ENCODE data around the gene FCHSD2. TPM values are rescaled to one million over a fixed set of nuclear protein-coding genes. Genes with fewer than 3 reads are reported as not detected.
A peak's percentile ranks its signal among the peaks of the same experiment; 100 is the strongest.
"Not testable (repeated sequence)": the region's sequence is repeated elsewhere in the genome, so short reads cannot be mapped to it uniquely, and the experiment has no call there.

FCHSD2 gene
- total RNA-seq, 4 donors from 2014 or later: 6.7 to 95.7 (median 10.2) TPM

DNA sequence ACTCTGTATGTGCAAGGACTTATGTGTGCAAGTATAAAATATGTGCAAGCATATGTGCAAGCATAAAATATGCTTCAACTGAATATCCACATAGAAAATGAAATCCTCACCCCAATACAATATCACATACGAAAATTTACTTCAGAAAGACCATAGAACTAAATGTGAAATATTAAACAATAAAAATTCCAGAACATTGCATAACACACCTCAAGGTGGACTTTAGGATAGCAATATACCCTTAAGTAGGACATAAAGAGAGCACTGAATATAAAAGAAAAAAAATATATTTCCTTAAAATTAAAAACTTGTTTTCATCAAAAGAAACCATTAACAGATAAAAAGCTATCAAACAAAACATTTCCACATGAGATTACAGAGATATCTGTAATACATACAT lies 67.8 kb downstream of the FCHSD2 start:
- Histone ChIP-seq H3K4me3 (no peak overlapping the region), H3K4me1 (peaks cover 0 to 13% (median 2%) of the 10 kb centered on the region in 4 donors), H3K9me3 (no peaks in the 10 kb centered on the region), H3K27me3 (no peaks in the 10 kb centered on the region), H3K36me3 (no peaks in the 10 kb centered on the region), H3K27ac (no peak overlapping the region)
- TF ChIP-seq, protein P1, sequence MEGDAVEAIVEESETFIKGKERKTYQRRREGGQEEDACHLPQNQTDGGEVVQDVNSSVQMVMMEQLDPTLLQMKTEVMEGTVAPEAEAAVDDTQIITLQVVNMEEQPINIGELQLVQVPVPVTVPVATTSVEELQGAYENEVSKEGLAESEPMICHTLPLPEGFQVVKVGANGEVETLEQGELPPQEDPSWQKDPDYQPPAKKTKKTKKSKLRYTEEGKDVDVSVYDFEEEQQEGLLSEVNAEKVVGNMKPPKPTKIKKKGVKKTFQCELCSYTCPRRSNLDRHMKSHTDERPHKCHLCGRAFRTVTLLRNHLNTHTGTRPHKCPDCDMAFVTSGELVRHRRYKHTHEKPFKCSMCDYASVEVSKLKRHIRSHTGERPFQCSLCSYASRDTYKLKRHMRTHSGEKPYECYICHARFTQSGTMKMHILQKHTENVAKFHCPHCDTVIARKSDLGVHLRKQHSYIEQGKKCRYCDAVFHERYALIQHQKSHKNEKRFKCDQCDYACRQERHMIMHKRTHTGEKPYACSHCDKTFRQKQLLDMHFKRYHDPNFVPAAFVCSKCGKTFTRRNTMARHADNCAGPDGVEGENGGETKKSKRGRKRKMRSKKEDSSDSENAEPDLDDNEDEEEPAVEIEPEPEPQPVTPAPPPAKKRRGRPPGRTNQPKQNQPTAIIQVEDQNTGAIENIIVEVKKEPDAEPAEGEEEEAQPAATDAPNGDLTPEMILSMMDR (IDR thresholded peaks at IDR 0.05): no peak
- no peak for TF ChIP-seq POLR2A (IDR thresholded peaks at IDR 0.05)
- DNase-seq: no peak

DNA sequence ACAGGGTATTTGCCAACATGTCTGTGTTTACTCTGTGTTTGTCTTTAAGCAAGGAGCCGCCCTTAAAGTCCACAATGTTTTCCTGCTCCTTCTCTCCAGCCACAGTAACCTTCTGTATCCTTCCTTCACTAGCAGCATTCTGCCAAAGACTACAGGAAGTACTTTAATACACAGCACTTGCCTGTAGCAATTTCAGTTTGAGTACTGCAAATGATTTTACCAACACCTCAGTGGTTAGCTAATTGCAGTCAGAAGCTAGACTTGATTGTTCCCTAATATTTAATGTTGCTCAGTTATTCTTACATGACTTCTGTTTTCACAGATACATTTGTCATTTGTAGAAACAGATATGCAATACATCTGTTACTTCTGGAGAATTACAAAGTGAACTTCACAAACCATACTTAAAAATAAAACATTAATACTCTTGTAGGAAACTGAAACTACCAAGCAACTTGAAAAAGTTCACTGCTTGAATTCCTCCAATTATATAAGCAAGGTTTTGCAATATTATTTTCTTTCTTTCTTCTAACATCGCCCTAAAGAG lies 69.1 kb downstream of the FCHSD2 start:
- Histone ChIP-seq H3K36me3 (no peaks in the 10 kb centered on the region), H3K27me3 (no peaks in the 10 kb centered on the region), H3K9me3 (no peaks in the 10 kb centered on the region), H3K27ac (peak overlapping the region; percentile 11 to 20 (median 16)), H3K4me1 (peaks cover 0 to 13% (median 2%) of the 10 kb centered on the region in 4 donors), H3K4me3 (peak overlapping the region in 1 of 4 donors; percentile 9)
- TF ChIP-seq, protein P1 (IDR thresholded peaks at IDR 0.05): no peak
- no peak for TF ChIP-seq POLR2A (IDR thresholded peaks at IDR 0.05)
- no peak for DNase-seq

DNA sequence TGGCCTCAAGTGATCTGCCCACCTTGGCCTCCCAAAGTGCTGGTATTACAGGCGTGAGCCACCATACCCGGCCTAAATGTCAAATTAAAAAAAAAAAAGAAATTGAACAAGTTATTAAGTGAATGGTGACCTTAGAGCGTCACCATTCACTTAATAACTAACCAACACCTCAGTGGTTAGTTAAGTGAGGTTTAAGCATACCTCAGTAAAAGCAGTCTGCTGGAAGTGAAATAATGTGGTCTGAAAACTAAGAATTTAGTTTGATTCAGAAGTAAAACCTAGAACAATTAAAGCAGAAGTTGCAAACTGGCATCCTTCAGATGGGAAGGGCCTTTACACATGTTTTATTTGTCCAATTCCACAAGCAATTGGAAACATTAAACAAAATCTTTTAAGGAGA lies 71.5 kb downstream of the FCHSD2 start:
- Histone ChIP-seq H3K27me3 (no peaks in the 10 kb centered on the region), H3K9me3 (no peaks in the 10 kb centered on the region), H3K36me3 (no peaks in the 10 kb centered on the region), H3K27ac (no peak overlapping the region), H3K4me1 (peaks cover 0 to 13% (median 2%) of the 10 kb centered on the region in 4 donors), H3K4me3 (no peak overlapping the region)
- no peak for DNase-seq
- TF ChIP-seq POLR2A (IDR thresholded peaks at IDR 0.05): no peak
- TF ChIP-seq, protein P1 (IDR thresholded peaks at IDR 0.05): no peak

- H3K4me3 ChIP-seq, H3K36me3 ChIP-seq, H3K9me3 ChIP-seq, H3K4me1 ChIP-seq, H3K27ac ChIP-seq, DNase-seq, H3K27me3 ChIP-seq: not testable (repeated sequence)
Measured at GRCh38 chr11:73061857-73062424, 80.2 kb downstream of the FCHSD2 start.

DNA sequence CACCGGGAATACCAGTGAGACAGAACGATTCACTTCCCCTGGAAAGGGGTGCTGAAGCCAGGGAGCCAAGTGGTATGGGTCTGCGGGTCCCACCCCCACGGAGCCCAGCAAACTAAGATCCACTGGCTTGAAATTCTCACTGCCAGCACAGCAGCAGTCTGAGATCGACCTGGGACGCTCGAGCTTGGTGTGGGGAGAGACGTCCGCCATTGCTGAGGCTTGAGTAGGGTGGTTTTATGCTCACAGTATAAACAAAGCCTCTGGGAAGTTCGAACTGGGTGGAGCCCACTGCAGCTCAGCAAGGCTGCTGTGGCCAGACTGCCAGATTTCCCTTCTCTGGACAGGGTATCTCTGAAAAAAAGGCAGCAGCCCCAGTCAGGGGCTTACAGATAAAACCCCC lies 80.7 kb downstream of the FCHSD2 start:
- H3K9me3 ChIP-seq, DNase-seq, H3K27me3 ChIP-seq, H3K27ac ChIP-seq, H3K4me1 ChIP-seq, H3K36me3 ChIP-seq, H3K4me3 ChIP-seq: not testable (repeated sequence)

DNA sequence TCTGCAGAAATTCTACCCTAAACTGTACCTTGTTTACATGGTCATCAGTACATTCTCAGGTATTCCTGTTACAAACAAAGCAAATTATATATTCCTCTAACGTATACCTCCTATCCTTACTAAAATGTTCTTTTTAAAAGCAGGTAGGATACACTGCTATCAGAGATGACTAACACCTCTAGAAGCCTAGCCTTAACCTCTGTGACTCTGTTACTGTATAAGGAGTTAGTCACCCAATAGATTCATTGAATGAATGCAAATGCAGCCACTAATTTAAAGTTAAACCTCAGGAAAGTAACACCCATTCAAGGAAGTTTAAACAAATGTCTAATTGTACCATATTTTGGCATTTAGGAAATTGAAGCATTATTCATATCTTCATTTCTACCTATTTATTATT lies 82.2 kb downstream of the FCHSD2 start:
- Histone ChIP-seq H3K4me1 (peaks cover 0 to under 1% (median 0%) of the 10 kb centered on the region in 4 donors), H3K27ac (no peak overlapping the region), H3K27me3 (no peaks in the 10 kb centered on the region), H3K9me3 (no peaks in the 10 kb centered on the region), H3K4me3 (no peak overlapping the region), H3K36me3 (no peaks in the 10 kb centered on the region)
- no peak for DNase-seq
- TF ChIP-seq POLR2A (IDR thresholded peaks at IDR 0.05): no peak
- TF ChIP-seq, protein P1 (IDR thresholded peaks at IDR 0.05): no peak
